GM23338 (cell line): Measurements from ENCODE around the gene JTB. TPM values are rescaled to one million over a fixed set of nuclear protein-coding genes. Genes with fewer than 3 reads are reported as not detected.

Experiments used
- ATAC-seq: fragments of 200-7000 bp; cut with Tn5 transposase; 3 replicates; pipeline ENCODE4 v1.9.1; 2020
- DNase-seq: peaks from one replicate; pipeline ENCODE4 v3.0.0-alpha.2; 2015; ENCODE audit warnings: low spot score
- H2AFZ ChIP-seq: fragments of 200-600 bp; sonication (generic); 2 replicates; pipeline ENCODE4 v1.8.0; 2016; ENCODE audit warnings: antibody characterized with exemption, mild to moderate bottlenecking, moderate library complexity
- H3F3A ChIP-seq: fragments of 200-600 bp; sonication (generic); replicated peaks from 2 replicates; pipeline ENCODE4 v1.8.0; 2017; ENCODE audit warnings: antibody characterized with exemption, mixed run types, low read depth
- H3K27ac ChIP-seq: fragments of 200-600 bp; sonication (generic); 2 replicates; pipeline ENCODE4 v1.6.1; 2016; ENCODE audit warnings: low read depth
- H3K27me3 ChIP-seq: fragments of 200-600 bp; sonication (generic); 2 replicates; pipeline ENCODE4 v1.8.0; 2016; ENCODE audit warnings: mild to moderate bottlenecking, mixed run types, moderate library complexity; ENCODE audit not compliant: insufficient read depth
- H3K36me3 ChIP-seq: fragments of 200-600 bp; sonication (generic); 2 replicates; pipeline ENCODE4 v1.8.0; 2016; ENCODE audit warnings: mild to moderate bottlenecking; ENCODE audit not compliant: insufficient read depth
- H3K4me1 ChIP-seq: fragments of 200-600 bp; sonication (generic); 2 replicates; pipeline ENCODE4 v1.8.0; 2016; ENCODE audit warnings: mild to moderate bottlenecking, moderate library complexity; ENCODE audit not compliant: insufficient read depth
- H3K4me2 ChIP-seq: fragments of 200-600 bp; sonication (generic); 2 replicates; pipeline ENCODE4 v1.7.1; 2017; ENCODE audit warnings: mixed run types
- H3K4me3 ChIP-seq: fragments of 200-600 bp; sonication (generic); 2 replicates; pipeline ENCODE4 v1.6.1; 2016; ENCODE audit warnings: mixed run types
- H3K79me2 ChIP-seq: fragments of 200-600 bp; sonication (generic); replicated peaks from 2 replicates; pipeline ENCODE4 v1.8.0; 2017; ENCODE audit warnings: mild to moderate bottlenecking; ENCODE audit not compliant: insufficient read depth
- H3K9me2 ChIP-seq: fragments of 200-600 bp; sonication (generic); 2 replicates; pipeline ENCODE4 v1.8.0; 2017; ENCODE audit not compliant: insufficient read depth
- H4K20me1 ChIP-seq: fragments of 200-600 bp; sonication (generic); replicated peaks from 2 replicates; pipeline ENCODE4 v1.8.0; 2017; ENCODE audit warnings: mild to moderate bottlenecking; ENCODE audit not compliant: insufficient read depth
- H3K27ac Mint-ChIP-seq: 2 replicates; pipeline ENCODE4 v1.8.0; 2020; ENCODE audit warnings: inconsistent platforms, mild to moderate bottlenecking, moderate library complexity, mixed read lengths
- H3K27me3 Mint-ChIP-seq: 3 replicates; pipeline ENCODE4 v1.8.0; 2022; ENCODE audit warnings: low read depth, mild to moderate bottlenecking, moderate library complexity, mixed read lengths, inconsistent platforms; ENCODE audit not compliant: insufficient read depth, poor library complexity
- H3K36me3 Mint-ChIP-seq: 3 replicates; pipeline ENCODE4 v1.8.0; 2021; ENCODE audit warnings: low read depth, mild to moderate bottlenecking, inconsistent platforms, moderate library complexity, mixed read lengths
- H3K4me1 Mint-ChIP-seq: 3 replicates; pipeline ENCODE4 v1.8.0; 2020; ENCODE audit warnings: mild to moderate bottlenecking, inconsistent platforms, mixed read lengths
- H3K4me3 Mint-ChIP-seq: 3 replicates; pipeline ENCODE4 v1.8.0; 2021; ENCODE audit warnings: moderate library complexity, mild to moderate bottlenecking, inconsistent platforms, mixed read lengths
- H3K9me3 Mint-ChIP-seq: 3 replicates; pipeline ENCODE4 v1.8.0; 2020; ENCODE audit warnings: moderate library complexity, mild to moderate bottlenecking, inconsistent platforms, mixed read lengths
- CREB1 ChIP-seq: fragments of 250-450 bp; sonication (Bioruptor Pico); IDR thresholded peaks from 2 replicates; pipeline ENCODE4 v1.5.0; 2020; ENCODE audit warnings: low read depth, mild to moderate bottlenecking, moderate library complexity
- CTCF ChIP-seq, 2 experiments: fragments of 200-600 bp in 1 of 2; sonication (generic) in 1 of 2; conservative IDR thresholded peaks; 2 replicates each; pipeline versions ENCODE4 v1.5.1 to v1.6.1; 2016 to 2017; ENCODE audit warnings: antibody characterized with exemption in 2 of 2, low read depth in 2 of 2, mild to moderate bottlenecking in 2 of 2, moderate library complexity in 1 of 2
- ETS1 ChIP-seq: IDR thresholded peaks from 2 replicates; pipeline ENCODE4 v1.6.1; 2016; ENCODE audit warnings: antibody characterized with exemption
- EZH2 ChIP-seq: fragments of 200-600 bp; sonication (generic); IDR thresholded peaks from one replicate; pipeline ENCODE4 v1.8.0; 2017; ENCODE audit warnings: antibody characterized with exemption, mild to moderate bottlenecking, low read depth; ENCODE audit not compliant: unreplicated experiment
- EZH2phosphoT487 ChIP-seq: fragments of 200-600 bp; sonication (generic); IDR thresholded peaks from one replicate; pipeline ENCODE4 v1.8.1; 2018; ENCODE audit warnings: antibody characterized with exemption; ENCODE audit not compliant: unreplicated experiment
- JUNB ChIP-seq: IDR thresholded peaks from one replicate; pipeline ENCODE4 v1.6.1; 2016; ENCODE audit warnings: antibody characterized with exemption; ENCODE audit not compliant: unreplicated experiment
- NANOG ChIP-seq: IDR thresholded peaks from 2 replicates; pipeline ENCODE4 v1.6.1; 2016; ENCODE audit warnings: antibody characterized with exemption, borderline replicate concordance
- POLR2AphosphoS5 ChIP-seq: IDR thresholded peaks from 2 replicates; pipeline ENCODE4 v1.6.1; 2016; ENCODE audit warnings: antibody characterized with exemption, low read depth
- REST ChIP-seq: IDR thresholded peaks from one replicate; pipeline ENCODE4 v1.6.1; 2018; ENCODE audit warnings: antibody characterized with exemption; ENCODE audit not compliant: unreplicated experiment
- STAT1 ChIP-seq: IDR thresholded peaks from one replicate; pipeline ENCODE4 v1.6.1; 2016; ENCODE audit warnings: antibody characterized with exemption; ENCODE audit not compliant: unreplicated experiment
- ZNF114 ChIP-seq: fragments of 250-450 bp; sonication (Bioruptor Pico); IDR thresholded peaks from 2 replicates; pipeline ENCODE4 v1.5.0; 2020; ENCODE audit warnings: mild to moderate bottlenecking, moderate library complexity
- ZNF331 ChIP-seq: fragments of 250-450 bp; sonication (Bioruptor Pico); IDR thresholded peaks from 2 replicates; pipeline ENCODE4 v1.5.0; 2020; ENCODE audit warnings: low read depth, mild to moderate bottlenecking, moderate library complexity
- polyA plus RNA-seq: library from polyadenylated mRNA; unstranded; fragments of >200 nt; fragmentation: Nextera tagmentation; extraction: Ambion mirVana; gene quantifications from 2 replicates; pipeline ENCODE4 v1.2.1, GENCODE V29; 2016
- total RNA-seq: library from RNA; depleted of rRNA; stranded (reverse); fragments of >200 nt; shearing (Covaris generic); gene quantifications from 2 replicates; pipeline ENCODE4 v1.2.3, GENCODE V29; 2014

The JTB gene
- total and polyA plus RNA-seq, 2 experiments from 2014 or later = 140 to 208 TPM

- TF ChIP-seq ETS1 (no peak), ZNF114 (CRISPR knock-in tag) (no peak), ZNF331 (no peak), EZH2 (no peak), STAT1 (no peak), JUNB (no peak)
Measured at GRCh38 chr1:154012129-154012528, 34.7 kb upstream of the JTB start (continued).

- H3K4me2 ChIP-seq = no peak overlapping the region
- H3K27me3 Mint-ChIP-seq = no peaks in the 10 kb centered on the region
- no peaks in the 10 kb centered on the region for H3K4me1 ChIP-seq
- H3K4me3 Mint-ChIP-seq = no peak overlapping the region
- no peak overlapping the region for H3K27ac Mint-ChIP-seq
- no peak for TF ChIP-seq ETS1
- TF ChIP-seq POLR2AphosphoS5 = no peak
- TF ChIP-seq ZNF114 (CRISPR knock-in tag) = no peak
- no peaks in the 10 kb centered on the region for H3K9me3 Mint-ChIP-seq
- H3F3A ChIP-seq = no peaks in the 10 kb centered on the region
- no peaks in the 10 kb centered on the region for H3K36me3 Mint-ChIP-seq
- no peak overlapping the region for H2AFZ ChIP-seq
- no peaks in the 10 kb centered on the region for H4K20me1 ChIP-seq
- no peaks in the 10 kb centered on the region for H3K4me1 Mint-ChIP-seq
- H3K4me3 ChIP-seq = no peak overlapping the region
- DNase-seq (no peak), ATAC-seq (no peak)
- H3K27ac ChIP-seq = no peak overlapping the region
- H3K79me2 ChIP-seq = no peaks in the 10 kb centered on the region
- no peaks in the 10 kb centered on the region for H3K36me3 ChIP-seq
- no peaks in the 10 kb centered on the region for H3K9me2 ChIP-seq
- no peaks in the 10 kb centered on the region for H3K27me3 ChIP-seq
Measured at GRCh38 chr1:154006136-154006535, 28.7 kb upstream of the JTB start.

GRCh38 chr1:154000420-154000819, 22.9 kb upstream of the JTB start:
- Histone ChIP-seq H2AFZ (no peak overlapping the region), H3K27me3 (no peaks in the 10 kb centered on the region), H3K4me3 (no peak overlapping the region), H3K9me2 (no peaks in the 10 kb centered on the region), H3F3A (peaks cover 5% of the 10 kb centered on the region; the same call in 1 of the 2 replicates), H3K4me2 (no peak overlapping the region), H3K36me3 (no peaks in the 10 kb centered on the region; the same call in 1 of the 2 replicates), H3K27ac (no peak overlapping the region), H3K4me1 (no peaks in the 10 kb centered on the region), H4K20me1 (no peaks in the 10 kb centered on the region), H3K79me2 (no peaks in the 10 kb centered on the region)
- Mint-ChIP-seq H3K9me3 (peaks cover 4% of the 10 kb centered on the region; the same call in 2 of the 3 replicates), H3K4me1 (no peaks in the 10 kb centered on the region), H3K27me3 (peaks cover 4% of the 10 kb centered on the region), H3K36me3 (peaks cover 11% of the 10 kb centered on the region), H3K27ac (no peak overlapping the region), H3K4me3 (no peak overlapping the region)
- ATAC-seq (no peak), DNase-seq (no peak)
- TF ChIP-seq REST (no peak), CREB1 (CRISPR knock-in tag) (no peak), NANOG (no peak), ETS1 (no peak), POLR2AphosphoS5 (no peak), EZH2phosphoT487 (no peak), CTCF (conservative IDR thresholded peaks at IDR 0.05; ENCODE audit: low read depth in 2 of 2) (no peak), ZNF331 (no peak), EZH2 (no peak)
